Activated CD4-positive, alpha-beta T cell treated with anti-CD3 and anti-CD28 coated beads, Interleukin-2, Interleukin-6, amounts not matched to agents 100 ng/mL and 50 ng/mL, durations not matched to agents 16 hours and 8 hours (primary cell): ENCODE data around the gene TCF12.

Experiments
- DNase-seq: peaks from one replicate; pipeline ENCODE4 v3.0.0-alpha.2; 2020

The TCF12 gene

GRCh38 chr15:57307527-57308169 lies 389.2 kb downstream of the TCF12 start:
- DNase-seq, result no peak

GRCh38 chr15:57308170-57308545 lies 389.7 kb downstream of the TCF12 start:
- DNase-seq, result no peak

- DNase-seq, result no peak
Observed at GRCh38 chr15:57309856-57310760, 391.7 kb downstream of the TCF12 start.

GRCh38 chr15:57310876-57311275 lies 392.4 kb downstream of the TCF12 start:
- no peak for DNase-seq

- DNase-seq, result no peak
Observed at GRCh38 chr15:57312006-57312317, 393.5 kb downstream of the TCF12 start.

GRCh38 chr15:57312318-57313133 lies 394.1 kb downstream of the TCF12 start:
- DNase-seq, result no peak

GRCh38 chr15:57313134-57313483 lies 394.7 kb downstream of the TCF12 start:
- no peak for DNase-seq

- no peak for DNase-seq
Observed at GRCh38 chr15:57314221-57314620, 395.8 kb downstream of the TCF12 start.

GRCh38 chr15:57316451-57316850 lies 398.0 kb downstream of the TCF12 start:
- DNase-seq, result no peak

- DNase-seq, result no peak
Observed at GRCh38 chr15:57319226-57319918, 400.9 kb downstream of the TCF12 start.

- DNase-seq, result no peak
Observed at GRCh38 chr15:57319919-57320560, 401.6 kb downstream of the TCF12 start.

- no peak for DNase-seq
Observed at GRCh38 chr15:57320631-57321220, 402.3 kb downstream of the TCF12 start.

GRCh38 chr15:57321485-57321884 lies 403.0 kb downstream of the TCF12 start:
- DNase-seq, result no peak

- DNase-seq, result no peak
Observed at GRCh38 chr15:57321973-57322601, 403.6 kb downstream of the TCF12 start.

- no peak for DNase-seq
Observed at GRCh38 chr15:57322602-57323250, 404.3 kb downstream of the TCF12 start.

GRCh38 chr15:57323299-57323805 lies 404.9 kb downstream of the TCF12 start:
- no peak for DNase-seq

- DNase-seq, result no peak
Observed at GRCh38 chr15:57323806-57324589, 405.6 kb downstream of the TCF12 start.

GRCh38 chr15:57324590-57324890 lies 406.1 kb downstream of the TCF12 start:
- DNase-seq, result no peak

- DNase-seq, result no peak
Observed at GRCh38 chr15:57324944-57325679, 406.7 kb downstream of the TCF12 start.

- DNase-seq, result no peak
Observed at GRCh38 chr15:57326196-57326595, 407.8 kb downstream of the TCF12 start.
